GM21447 (cell line): Measurements from ENCODE around the gene SETDB2.

Source experiments
- ATAC-seq: cut with Tn5 transposase; IDR thresholded peaks from one replicate; pipeline ENCODE4 v1.9.1; 2021; ENCODE audit not compliant: unreplicated experiment

Gene SETDB2

GRCh38 chr13:49532593-49532992 lies 88.5 kb downstream of the SETDB2 start:
- ATAC-seq = no peak

- no peak for ATAC-seq
Observed at GRCh38 chr13:49533011-49533410, 88.9 kb downstream of the SETDB2 start.

GRCh38 chr13:49533591-49534269 lies 89.7 kb downstream of the SETDB2 start:
- no peak for ATAC-seq

- no peak for ATAC-seq
Observed at GRCh38 chr13:49536144-49536873, 92.2 kb downstream of the SETDB2 start.

GRCh38 chr13:49538404-49538803 lies 94.3 kb downstream of the SETDB2 start:
- no peak for ATAC-seq

GRCh38 chr13:49539313-49539712 lies 95.2 kb downstream of the SETDB2 start:
- ATAC-seq = no peak

GRCh38 chr13:49539746-49540145 lies 95.7 kb downstream of the SETDB2 start:
- ATAC-seq = no peak

- peak; percentile 51 for ATAC-seq
Observed at GRCh38 chr13:49540552-49540951, 96.5 kb downstream of the SETDB2 start.

GRCh38 chr13:49543656-49544055 lies 99.6 kb downstream of the SETDB2 start:
- ATAC-seq = no peak
